ENCODE measurements around the gene ARHGDIB.

DNA sequence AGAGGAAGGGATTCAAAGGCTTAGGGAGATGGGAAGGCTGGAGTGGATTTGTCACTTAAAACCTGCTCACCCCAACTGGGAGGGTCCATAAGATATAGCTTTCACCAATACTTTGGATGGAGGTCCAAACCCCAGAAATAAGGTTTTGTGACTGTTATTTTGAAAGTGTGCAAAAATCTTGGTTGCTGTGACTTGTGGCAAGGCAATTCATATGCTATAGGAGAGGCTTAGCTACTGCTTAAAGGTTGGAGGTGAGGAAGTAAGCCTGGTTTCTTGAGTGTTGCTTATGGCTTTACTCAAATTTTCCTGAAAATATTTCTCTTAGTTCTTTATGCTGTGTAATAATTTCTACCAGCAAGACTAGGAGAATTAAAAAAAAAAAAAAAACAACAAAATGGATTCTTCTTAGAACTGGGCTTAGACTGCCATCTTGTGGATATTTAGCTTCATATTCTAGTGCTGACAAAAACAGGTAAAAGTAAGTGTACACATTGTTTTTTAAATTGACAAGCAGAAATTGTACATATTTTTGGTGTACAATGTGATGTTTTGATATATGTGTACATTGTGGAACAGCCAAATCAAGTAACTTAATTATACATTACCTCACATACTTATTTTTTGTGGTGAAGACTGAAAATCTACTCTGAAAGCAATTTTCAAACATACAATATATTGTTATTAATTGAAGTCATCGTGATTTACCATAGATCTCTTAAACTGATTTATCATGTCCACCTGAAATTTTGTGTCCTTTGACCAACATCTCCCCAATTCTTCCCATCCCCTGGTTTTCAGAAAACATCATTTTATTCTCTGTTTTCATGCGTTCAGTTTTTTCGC is 34.4 kb upstream of the ARHGDIB start:
- TF ChIP-seq ZNF274 (IDR thresholded peaks at IDR 0.05; ENCODE audit: low read depth, low read length) (no peak), SUZ12 (IDR thresholded peaks at IDR 0.05; ENCODE audit: extremely low read depth, insufficient read depth, insufficient read length) (no peak), YY1 (IDR thresholded peaks at IDR 0.05; ENCODE audit: insufficient read depth, insufficient read length) (no peak)
